Heart left ventricle (tissue), 16 donors: Measurements from ENCODE around the gene PARD6A. TPM values are rescaled to one million over a fixed set of nuclear protein-coding genes. Genes with fewer than 3 reads are reported as not detected.

Source experiments
- ATAC-seq, 4 donors: fragments of 200-7000 bp; cut with Tn5 transposase; one replicate each; pipeline ENCODE4 v1.9.1; 2020 to 2022; ENCODE audit warnings: moderate library complexity in 4 of 4, mild to moderate bottlenecking in 3 of 4, moderate number of reproducible peaks in 1 of 4
- DNase-seq, 5 donors: peaks; one replicate each; pipeline ENCODE4 v3.0.0-alpha.2; 2020
- H3K27ac ChIP-seq, 12 donors: fragments of 200-600 bp; sonication (generic) in 4 of 12; one replicate each; pipeline versions ENCODE4 v1.5.0 to v1.8.0; 2016 to 2022; ENCODE audit warnings: mild to moderate bottlenecking in 2 of 12
- H3K27me3 ChIP-seq, 9 donors: fragments of 200-600 bp; sonication (generic) in 2 of 9; one replicate each; pipeline versions ENCODE4 v1.5.1 to v1.8.0; 2016 to 2022; ENCODE audit warnings: mild to moderate bottlenecking in 3 of 9
- H3K36me3 ChIP-seq, 9 donors: fragments of 200-600 bp; sonication (generic) in 2 of 9; one replicate each; pipeline versions ENCODE4 v1.5.0 to v1.8.0; 2018 to 2022; ENCODE audit warnings: mild to moderate bottlenecking in 2 of 9
- H3K4me1 ChIP-seq, 12 donors: fragments of 200-600 bp; sonication (generic) in 4 of 12; one replicate each; pipeline versions ENCODE4 v1.5.0 to v1.8.0; 2016 to 2022; ENCODE audit warnings: mild to moderate bottlenecking in 3 of 12
- H3K4me3 ChIP-seq, 12 donors: fragments of 200-600 bp; sonication (generic) in 4 of 12; one replicate each; pipeline versions ENCODE4 v1.5.0 to v1.8.0; 2017 to 2022; ENCODE audit warnings: mild to moderate bottlenecking in 9 of 12, moderate library complexity in 4 of 12
- H3K9me3 ChIP-seq, 12 donors: fragments of 200-600 bp; sonication (generic) in 4 of 12; one replicate each; pipeline versions ENCODE4 v1.5.0 to v1.8.0; 2016 to 2022; ENCODE audit warnings: mild to moderate bottlenecking in 1 of 12
- POLR2A ChIP-seq, 2 donors: fragments of 450-650 bp; IDR thresholded peaks; one replicate each; pipeline ENCODE4 v1.6.1; 2017; ENCODE audit warnings: antibody characterized with exemption in 2 of 2, mild to moderate bottlenecking in 2 of 2, moderate library complexity in 2 of 2
- whole genome bisulfite sequencing, 4 donors: extraction: QIAGEN DNeasy Blood & Tissue Kit in 2 of 4; methylation state at CpG; one replicate each; pipeline versions ENCODE4 v1.1.5 to v1.1.7; 2013 to 2018; 5-methylcytosine and 5-hydroxymethylcytosine counted together
- intact Hi-C, 10 donors: fragments of 100-400 bp; cut with DNase I; formaldehyde crosslinking; loops; one replicate each; pipeline versions ENCODE4 v1.11.1 to v1.14.2; 2022
- polyA plus RNA-seq, 2 donors: library from polyadenylated mRNA; stranded (reverse); fragments of 200-250 nt; gene quantifications; one replicate each; pipeline ENCODE4 v1.2.3, GENCODE V29; 2013
- total RNA-seq, 9 donors: library from RNA; depleted of rRNA in 2 of 9; stranded (reverse); fragments of >200 nt in 2 of 9; fragmentation: NEBNext Ultra II Directional in 3 of 9; extraction: Animal tissue kit (Norgen Biotek cat#: 25700) in 3 of 9; gene quantifications; one replicate each; pipeline versions ENCODE4 v1.1.0 to v1.2.4, GENCODE V29; 2016 to 2023
- TF ChIP-seq, protein P1 (sequence below), 12 donors: fragments of 200-600 bp; sonication (generic) in 4 of 12; IDR thresholded peaks; one replicate each; pipeline versions ENCODE4 v1.5.0 to v1.8.0; 2018 to 2022; ENCODE audit warnings: antibody characterized with exemption in 12 of 12, mild to moderate bottlenecking in 5 of 12
- donor health status: ischemic (EF 13 %, LVEDD 7.1; RV severe dilation, severe dysfunction).
- donor health status: healthy with polysubstance abuse.
- donor health status: DM: no; HTN: yes; CAD: no.
- donor health status: DM: no; HTN: no; CAD: no.
- donor health status: ischemic (EF 25% LVEDD 6.9; RV normal size, moderate dysfunction).
- donor health status: ischemic (EF 25% LVEDD 5.7; RV mildly dilated, moderate dysfunction).
- donor health status: healthy.
- donor health status: DM: yes; HTN: yes; CAD: no.
- donor health status: ischemic (EF 35%, LVEDD 5.7; RV mildly dilated, moderate dysfunction).
- donor health status: nonischemic (EF 11% LVEDD 7.7; RV severe dilation, severe dysfunction).
- donor health status: DM: yes; HTN: yes; CAD: no.
- donor health status: PGD.
- donor health status: ischemic (EF 29% LVEDD 5.4; RV normal size, mild dysfunction).
- donor health status: nonischemic (EF 23%, LVEDD 6.1; RV moderate dilation, normal function).

PARD6A gene
- total and polyA plus RNA-seq, 11 donors: 1.7 to 7.0 (median 2.9) TPM

DNA sequence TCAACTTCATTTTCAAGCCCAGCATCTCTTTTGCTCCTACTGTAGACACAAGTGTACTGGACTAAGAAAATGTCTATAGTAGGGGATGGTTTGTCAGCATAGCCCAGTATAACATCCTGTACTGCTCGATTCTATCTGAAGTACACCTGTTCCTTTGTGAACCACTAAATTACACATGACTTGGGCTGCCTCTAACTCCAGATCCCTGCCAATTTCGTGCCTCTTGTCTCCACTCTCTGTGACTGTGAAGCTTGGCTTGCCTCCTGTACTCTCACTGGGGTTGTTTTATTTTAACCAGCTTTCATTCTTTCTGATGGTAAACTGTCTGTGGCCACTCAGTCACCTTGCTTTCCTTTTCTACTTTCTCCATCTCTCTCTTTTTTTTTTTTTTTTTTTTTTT lies 33.9 kb downstream of the PARD6A start:
- Histone ChIP-seq H3K36me3 (peaks cover 0 to 13% (median 0%) of the 10 kb centered on the region in 9 donors), H3K9me3 (peaks cover 0 to 8% (median 0%) of the 10 kb centered on the region in 12 donors), H3K4me1 (no peaks in the 10 kb centered on the region), H3K4me3 (no peak overlapping the region), H3K27me3 (no peaks in the 10 kb centered on the region), H3K27ac (no peak overlapping the region)
- peak in 3 of 4 donors; percentile 49 to 82 (median 74) for ATAC-seq
- TF ChIP-seq, protein P1, sequence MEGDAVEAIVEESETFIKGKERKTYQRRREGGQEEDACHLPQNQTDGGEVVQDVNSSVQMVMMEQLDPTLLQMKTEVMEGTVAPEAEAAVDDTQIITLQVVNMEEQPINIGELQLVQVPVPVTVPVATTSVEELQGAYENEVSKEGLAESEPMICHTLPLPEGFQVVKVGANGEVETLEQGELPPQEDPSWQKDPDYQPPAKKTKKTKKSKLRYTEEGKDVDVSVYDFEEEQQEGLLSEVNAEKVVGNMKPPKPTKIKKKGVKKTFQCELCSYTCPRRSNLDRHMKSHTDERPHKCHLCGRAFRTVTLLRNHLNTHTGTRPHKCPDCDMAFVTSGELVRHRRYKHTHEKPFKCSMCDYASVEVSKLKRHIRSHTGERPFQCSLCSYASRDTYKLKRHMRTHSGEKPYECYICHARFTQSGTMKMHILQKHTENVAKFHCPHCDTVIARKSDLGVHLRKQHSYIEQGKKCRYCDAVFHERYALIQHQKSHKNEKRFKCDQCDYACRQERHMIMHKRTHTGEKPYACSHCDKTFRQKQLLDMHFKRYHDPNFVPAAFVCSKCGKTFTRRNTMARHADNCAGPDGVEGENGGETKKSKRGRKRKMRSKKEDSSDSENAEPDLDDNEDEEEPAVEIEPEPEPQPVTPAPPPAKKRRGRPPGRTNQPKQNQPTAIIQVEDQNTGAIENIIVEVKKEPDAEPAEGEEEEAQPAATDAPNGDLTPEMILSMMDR (IDR thresholded peaks at IDR 0.05): no peak
- no peak for TF ChIP-seq POLR2A (IDR thresholded peaks at IDR 0.05)
- DNase-seq: no peak
- intact Hi-C loops: no loop called here
- WGBS, 4 donors: 41 to 47% (median 44%) methylated on average over 2 of the region's 2 CpGs

DNA sequence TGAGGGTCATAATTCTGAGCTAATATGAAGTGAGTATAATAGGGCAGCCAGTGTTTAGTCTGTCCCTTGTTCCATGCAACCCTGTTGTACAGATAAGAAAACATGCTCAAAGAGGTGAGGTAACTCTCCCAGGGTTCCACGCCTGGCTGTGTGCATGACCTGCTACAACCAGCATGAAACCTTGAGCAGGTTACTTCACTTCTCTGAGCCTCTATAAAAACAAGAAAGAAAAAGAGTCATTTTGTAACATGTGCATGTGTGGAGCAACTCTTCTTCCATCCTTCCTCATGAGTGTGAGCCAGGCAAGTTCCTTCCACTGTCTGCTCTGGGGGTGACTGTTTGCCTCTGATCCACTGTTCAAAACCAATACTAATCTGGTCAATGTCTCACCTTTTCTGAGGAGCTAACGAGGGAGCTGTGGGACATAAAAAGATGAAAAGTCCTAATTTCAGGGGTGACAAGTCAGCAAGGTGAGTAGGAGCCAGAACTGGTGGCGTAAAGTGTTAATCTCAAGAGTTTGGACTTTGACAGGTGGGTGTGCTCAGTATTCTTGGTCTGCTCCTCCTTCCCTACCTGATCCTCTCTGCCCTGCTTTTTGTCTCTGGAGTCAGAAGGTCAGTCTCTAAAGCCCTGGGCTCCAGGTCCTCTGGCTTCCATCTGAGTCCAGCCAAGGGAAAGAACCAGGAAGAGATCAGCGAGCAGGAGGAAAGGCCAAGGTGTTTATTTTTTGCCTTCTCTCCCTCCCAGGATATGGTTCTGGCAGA lies 36.8 kb downstream of the PARD6A start:
- DNase-seq: no peak
- H3K4me1 ChIP-seq: peaks cover 0 to under 1% (median 0%) of the 10 kb centered on the region in 12 donors

DNA sequence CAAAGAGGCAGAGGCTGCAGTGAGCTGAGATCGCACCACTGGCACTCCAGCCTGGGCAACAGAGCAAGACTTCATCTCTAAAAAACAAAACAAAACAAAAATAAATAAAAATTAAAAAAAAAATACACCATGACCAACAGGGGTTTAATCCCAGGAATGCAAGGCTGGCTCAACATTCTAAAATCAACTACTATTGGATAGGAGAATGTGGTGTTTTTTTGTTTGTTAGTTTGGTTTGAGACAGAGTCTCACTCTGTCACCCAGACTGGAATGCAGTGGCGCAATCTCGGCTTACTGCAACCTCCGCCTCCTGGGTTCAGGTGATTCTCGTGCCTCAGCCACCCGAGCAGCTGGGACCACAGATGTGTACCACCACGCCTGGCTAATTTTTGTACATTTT lies 38.5 kb downstream of the PARD6A start:
- Histone ChIP-seq H3K27me3 (no peaks in the 10 kb centered on the region), H3K36me3 (peaks cover 0 to 13% (median 2%) of the 10 kb centered on the region in 9 donors), H3K4me3 (no peak overlapping the region), H3K27ac (no peak overlapping the region), H3K4me1 (peaks cover 0 to 13% (median 0%) of the 10 kb centered on the region in 12 donors), H3K9me3 (peaks cover 0 to 8% (median 0%) of the 10 kb centered on the region in 12 donors)
- intact Hi-C loops: no loop called here
- no peak for TF ChIP-seq POLR2A (IDR thresholded peaks at IDR 0.05)
- TF ChIP-seq, protein P1 (IDR thresholded peaks at IDR 0.05): no peak
- ATAC-seq (no peak), DNase-seq (no peak)
- WGBS, 4 donors: 96 to 98% (median 97%) methylated on average over 7 of the region's 7 CpGs

More for the DNA sequence above, 36.8 kb downstream of the PARD6A start:
- 80 to 95% (median 91%) methylated on average over 4 of the region's 4 CpGs for WGBS, 4 donors
- Histone ChIP-seq H3K9me3 (peaks cover 0 to 8% (median 0%) of the 10 kb centered on the region in 12 donors), H3K27ac (no peak overlapping the region), H3K27me3 (no peaks in the 10 kb centered on the region), H3K4me3 (no peak overlapping the region), H3K36me3 (peaks cover 0 to 13% (median 2%) of the 10 kb centered on the region in 9 donors)
- TF ChIP-seq, protein P1 (IDR thresholded peaks at IDR 0.05): no peak
- no peak for TF ChIP-seq POLR2A (IDR thresholded peaks at IDR 0.05)
- intact Hi-C loops: no loop called here
- ATAC-seq: no peak

DNA sequence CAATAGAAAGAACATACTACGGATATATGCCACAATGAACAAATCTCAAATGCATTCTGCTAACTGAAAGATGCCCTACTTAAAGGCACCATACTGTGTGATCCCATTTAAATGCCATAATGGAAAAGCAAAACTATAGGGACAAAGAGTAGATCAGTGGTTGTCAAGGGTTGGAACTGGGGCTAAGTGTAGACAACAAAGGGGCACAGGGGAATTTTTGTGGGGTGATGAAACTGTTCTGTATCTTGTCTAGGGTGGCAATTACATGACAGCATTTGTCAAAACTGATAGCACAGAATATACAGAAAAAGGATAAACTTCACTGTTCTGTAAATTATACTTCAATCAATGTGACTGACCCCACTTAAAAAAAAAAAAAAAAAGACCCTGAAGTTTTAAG lies 40.7 kb downstream of the PARD6A start:
- ATAC-seq (no peak), DNase-seq (no peak)
- Histone ChIP-seq H3K9me3 (peaks cover 0 to 8% (median 0%) of the 10 kb centered on the region in 12 donors), H3K4me3 (no peak overlapping the region), H3K27ac (no peak overlapping the region), H3K4me1 (peaks cover 0 to 16% (median 3%) of the 10 kb centered on the region in 12 donors), H3K27me3 (no peaks in the 10 kb centered on the region), H3K36me3 (peaks cover 0 to 13% (median 2%) of the 10 kb centered on the region in 9 donors)
- TF ChIP-seq POLR2A (IDR thresholded peaks at IDR 0.05): no peak
- TF ChIP-seq, protein P1 (IDR thresholded peaks at IDR 0.05): no peak
- WGBS, 4 donors: 83 to 100% (median 93%) methylated on average over 1 of the region's 1 CpG
- intact Hi-C loops: no loop called here
